RWPE1 (cell line): Measurements from ENCODE around the gene SLC6A19.

Experiments used
- CTCF ChIA-PET: fragments of 350-600 bp; sonication (Branson Sonifier 250); formaldehyde crosslinking; extraction: SDS; loops from one replicate; lab custom pipeline; 2021; lab: Yijun Ruan, JAX
- POLR2A ChIA-PET: fragments of 400-600 bp; formaldehyde crosslinking; extraction: SDS; loops from one replicate; lab custom pipeline; 2020; ENCODE audit warnings: antibody characterized with exemption; ENCODE audit not compliant: low non-redundant PET; lab: Yijun Ruan, JAX
- DNase-seq: peaks from one replicate; pipeline ENCODE4 v3.0.0; 2012; ENCODE audit warnings: low spot score
- H3K27ac ChIP-seq: fragments of 450-650 bp; 2 replicates; pipeline ENCODE4 v1.5.1; 2017
- CTCF ChIP-seq: fragments of 450-650 bp; conservative IDR thresholded peaks from 2 replicates; pipeline ENCODE4 v1.5.1; 2017; ENCODE audit warnings: low read depth, mild to moderate bottlenecking

The SLC6A19 gene

GRCh38 chr5:1230551-1230950 lies 29.2 kb downstream of the SLC6A19 start:
- H3K27ac ChIP-seq = no peak overlapping the region
- DNase-seq = no peak
- TF ChIP-seq CTCF = no peak
- ChIA-PET CTCF (interaction anchor here (1.0 kb wide), 1 partner anchor 22 kb away, joined by 3 read pairs; no protein-coding TSS in a partner anchor), POLR2A (no interaction called here)

- no peak for DNase-seq
- TF ChIP-seq CTCF = no peak
- ChIA-PET CTCF (interaction anchor here (1.0 kb wide), 1 partner anchor 23 kb away, joined by 3 read pairs; no protein-coding TSS in a partner anchor), POLR2A (no interaction called here)
- no peak overlapping the region for H3K27ac ChIP-seq
These were observed 30.0 kb downstream of the SLC6A19 start for GRCh38 chr5:1231354-1231905.

- no peak overlapping the region for H3K27ac ChIP-seq
- no peak for TF ChIP-seq CTCF
- CTCF ChIA-PET = interaction anchor here (0.7 kb wide), 1 partner anchor 1154 kb away, joined by 10 read pairs; no protein-coding TSS in a partner anchor
- POLR2A ChIA-PET = no interaction called here
- no peak for DNase-seq
These were observed 31.4 kb downstream of the SLC6A19 start for GRCh38 chr5:1232780-1233179.

DNA sequence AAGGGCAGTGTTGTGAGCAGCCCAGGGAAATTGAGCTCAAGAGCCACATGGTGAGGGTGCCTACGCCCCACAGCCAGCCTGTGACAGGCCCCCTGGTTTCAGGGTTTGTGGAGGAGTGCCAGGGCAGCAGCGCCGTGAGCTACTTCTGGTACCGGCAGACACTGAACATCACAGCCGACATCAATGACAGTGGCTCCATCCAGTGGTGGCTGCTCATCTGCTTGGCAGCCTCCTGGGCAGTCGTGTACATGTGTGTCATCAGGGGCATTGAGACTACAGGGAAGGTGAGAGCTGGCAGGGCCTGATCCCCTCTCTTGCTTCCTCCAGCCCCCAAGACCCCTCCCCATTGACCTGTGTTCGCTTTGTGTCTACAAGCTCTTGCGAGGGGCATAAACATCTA lies 34.0 kb downstream of the SLC6A19 start:
- POLR2A ChIA-PET = no interaction called here
- TF ChIP-seq CTCF = no peak
- DNase-seq = no peak
- CTCF ChIA-PET = interaction anchor here (0.6 kb wide), 1 partner anchor 12 kb away, joined by 4 read pairs; no protein-coding TSS in a partner anchor
- H3K27ac ChIP-seq = no peak overlapping the region

GRCh38 chr5:1235838-1236237 lies 34.4 kb downstream of the SLC6A19 start:
- POLR2A ChIA-PET = no interaction called here
- TF ChIP-seq CTCF = no peak
- CTCF ChIA-PET = interaction anchor here (0.6 kb wide), 1 partner anchor 12 kb away, joined by 4 read pairs; no protein-coding TSS in a partner anchor
- H3K27ac ChIP-seq = no peak overlapping the region
- DNase-seq = no peak

DNA sequence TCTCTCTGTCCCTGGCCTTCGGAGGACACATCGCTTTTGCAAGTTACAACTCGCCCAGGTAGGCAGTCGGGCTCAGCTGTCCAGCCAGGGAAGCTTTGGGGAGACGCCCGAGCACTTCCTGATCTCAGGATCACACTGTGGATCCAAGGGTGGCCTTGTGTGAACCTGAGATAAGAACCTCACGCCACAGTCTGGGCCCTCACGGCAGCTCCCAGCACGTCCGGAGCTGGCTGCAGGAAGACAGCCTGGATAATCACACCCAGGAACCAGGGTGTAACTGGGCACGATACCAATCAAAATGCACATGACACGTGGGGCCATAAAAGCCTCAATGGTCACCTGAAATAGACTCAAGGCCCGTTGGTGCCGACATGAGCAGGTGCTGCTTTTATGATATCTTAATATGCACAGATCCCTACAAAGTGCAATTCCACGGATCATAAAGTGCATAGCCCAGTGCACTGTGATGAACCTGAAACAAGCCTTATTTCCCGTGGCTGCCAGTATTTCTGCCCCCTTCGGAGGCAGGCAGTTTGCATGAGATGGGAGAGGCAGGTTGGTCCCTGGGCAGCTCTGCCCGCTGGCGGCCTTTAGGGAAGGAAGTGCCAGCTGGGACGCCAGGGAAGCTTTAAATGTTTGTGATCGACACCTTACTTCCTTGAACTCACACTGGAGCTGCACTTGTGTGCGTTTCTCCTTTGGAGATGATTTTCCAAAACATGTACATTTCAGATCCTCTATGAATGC lies 38.3 kb downstream of the SLC6A19 start:
- DNase-seq = peak; percentile 47
- ChIA-PET CTCF (interaction anchor here (1.1 kb wide), 1 partner anchor 42 kb away, joined by 3 read pairs; no protein-coding TSS in a partner anchor), POLR2A (interaction anchor here (0.7 to 1.2 kb wide), 2 partner anchors 63 to 78 kb away, joined by 3 read pairs; no protein-coding TSS in a partner anchor)
- peak overlapping the region; percentile 92 for H3K27ac ChIP-seq
- no peak for TF ChIP-seq CTCF
